ENCODE measurements around the gene SLC6A20.

SLC6A20 gene

DNA sequence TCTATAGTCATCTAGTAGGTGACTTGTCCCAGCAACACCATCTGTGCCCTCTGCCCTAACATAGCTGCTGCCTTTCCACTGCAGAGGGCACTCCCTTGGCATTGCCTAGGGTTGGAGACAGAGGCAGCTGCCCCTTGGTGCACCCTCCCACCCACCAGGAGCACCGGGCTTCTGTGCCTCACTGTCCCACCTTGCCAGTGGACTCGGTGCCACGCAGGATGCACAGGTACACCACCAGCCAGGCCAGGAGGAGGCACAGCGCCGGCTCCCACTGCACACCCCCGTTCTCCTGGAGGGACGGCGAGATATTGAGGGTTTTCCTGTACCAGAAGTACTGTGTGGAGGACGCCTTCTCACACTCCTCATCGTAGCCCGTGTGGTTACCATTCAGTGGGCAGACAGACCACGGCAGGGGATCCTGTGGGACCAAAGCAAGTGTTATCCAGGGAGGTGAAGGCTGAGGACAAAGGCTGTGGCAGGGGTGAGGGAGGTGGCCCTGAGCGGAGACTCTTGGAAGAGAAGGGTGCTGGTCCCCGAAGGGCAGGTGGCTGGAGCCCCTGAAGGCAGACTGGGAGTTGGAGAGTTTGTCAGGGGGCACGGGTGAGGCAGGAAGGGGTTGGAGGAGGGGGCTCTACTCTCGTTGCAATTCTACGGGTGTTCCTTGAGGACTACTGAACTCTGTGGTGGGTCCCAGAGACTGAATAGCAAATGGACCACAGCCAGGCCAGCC lies 20.6 kb downstream of the SLC6A20 start:
- no peak for TF ChIP-seq ZFX (IDR thresholded peaks at IDR 0.05)
- TF ChIP-seq, protein P1, sequence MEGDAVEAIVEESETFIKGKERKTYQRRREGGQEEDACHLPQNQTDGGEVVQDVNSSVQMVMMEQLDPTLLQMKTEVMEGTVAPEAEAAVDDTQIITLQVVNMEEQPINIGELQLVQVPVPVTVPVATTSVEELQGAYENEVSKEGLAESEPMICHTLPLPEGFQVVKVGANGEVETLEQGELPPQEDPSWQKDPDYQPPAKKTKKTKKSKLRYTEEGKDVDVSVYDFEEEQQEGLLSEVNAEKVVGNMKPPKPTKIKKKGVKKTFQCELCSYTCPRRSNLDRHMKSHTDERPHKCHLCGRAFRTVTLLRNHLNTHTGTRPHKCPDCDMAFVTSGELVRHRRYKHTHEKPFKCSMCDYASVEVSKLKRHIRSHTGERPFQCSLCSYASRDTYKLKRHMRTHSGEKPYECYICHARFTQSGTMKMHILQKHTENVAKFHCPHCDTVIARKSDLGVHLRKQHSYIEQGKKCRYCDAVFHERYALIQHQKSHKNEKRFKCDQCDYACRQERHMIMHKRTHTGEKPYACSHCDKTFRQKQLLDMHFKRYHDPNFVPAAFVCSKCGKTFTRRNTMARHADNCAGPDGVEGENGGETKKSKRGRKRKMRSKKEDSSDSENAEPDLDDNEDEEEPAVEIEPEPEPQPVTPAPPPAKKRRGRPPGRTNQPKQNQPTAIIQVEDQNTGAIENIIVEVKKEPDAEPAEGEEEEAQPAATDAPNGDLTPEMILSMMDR (conservative IDR thresholded peaks at IDR 0.05) = no peak
- no peak overlapping the region for H3K27ac ChIP-seq

DNA sequence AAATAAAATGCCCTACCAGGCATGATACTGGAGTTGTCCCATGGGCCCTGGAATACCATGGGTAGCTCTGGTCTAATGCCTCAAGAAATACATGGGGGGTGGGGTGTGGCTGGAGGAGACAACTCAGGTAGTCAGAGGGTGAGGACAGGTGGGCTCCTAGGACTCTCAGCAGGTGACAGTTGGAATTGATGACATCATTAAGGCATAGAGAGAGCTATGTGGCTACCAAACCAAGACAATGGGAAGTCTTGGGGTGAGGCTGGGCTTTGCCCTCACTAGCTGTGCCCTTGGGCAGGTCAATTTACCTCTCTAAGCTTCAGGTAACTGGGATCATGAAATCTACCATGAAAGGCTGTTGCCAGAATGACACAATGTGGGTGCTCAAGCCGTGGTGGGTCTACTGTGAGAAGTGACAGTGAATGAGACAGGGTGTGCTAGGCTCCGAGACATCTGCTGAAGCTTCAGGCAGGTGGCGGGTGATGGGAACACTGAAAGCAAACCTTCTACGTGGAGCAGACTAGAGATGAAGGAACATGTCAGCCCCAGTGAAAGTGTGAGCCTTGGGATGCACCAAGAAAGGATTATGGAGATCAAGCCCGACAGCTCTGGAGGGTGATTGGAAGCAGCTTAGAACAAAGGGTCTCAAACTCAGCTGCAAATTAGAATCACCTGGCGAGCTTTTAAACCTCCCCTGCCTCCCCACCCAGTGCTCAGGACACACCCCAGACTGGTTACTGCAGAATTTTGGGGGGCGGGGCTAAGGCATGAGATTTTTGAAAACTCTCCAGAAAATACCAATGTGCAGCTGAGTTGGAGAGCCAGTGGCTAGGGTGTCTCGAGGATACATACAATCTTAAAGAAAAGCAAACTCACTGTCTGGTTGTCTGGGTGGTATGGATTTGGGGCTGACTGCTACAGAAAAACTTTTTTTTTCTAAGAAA lies 21.5 kb downstream of the SLC6A20 start:
- H3K27ac ChIP-seq = no peak overlapping the region
- TF ChIP-seq, protein P1 (conservative IDR thresholded peaks at IDR 0.05) = no peak
- no peak for TF ChIP-seq ZFX (IDR thresholded peaks at IDR 0.05)

DNA sequence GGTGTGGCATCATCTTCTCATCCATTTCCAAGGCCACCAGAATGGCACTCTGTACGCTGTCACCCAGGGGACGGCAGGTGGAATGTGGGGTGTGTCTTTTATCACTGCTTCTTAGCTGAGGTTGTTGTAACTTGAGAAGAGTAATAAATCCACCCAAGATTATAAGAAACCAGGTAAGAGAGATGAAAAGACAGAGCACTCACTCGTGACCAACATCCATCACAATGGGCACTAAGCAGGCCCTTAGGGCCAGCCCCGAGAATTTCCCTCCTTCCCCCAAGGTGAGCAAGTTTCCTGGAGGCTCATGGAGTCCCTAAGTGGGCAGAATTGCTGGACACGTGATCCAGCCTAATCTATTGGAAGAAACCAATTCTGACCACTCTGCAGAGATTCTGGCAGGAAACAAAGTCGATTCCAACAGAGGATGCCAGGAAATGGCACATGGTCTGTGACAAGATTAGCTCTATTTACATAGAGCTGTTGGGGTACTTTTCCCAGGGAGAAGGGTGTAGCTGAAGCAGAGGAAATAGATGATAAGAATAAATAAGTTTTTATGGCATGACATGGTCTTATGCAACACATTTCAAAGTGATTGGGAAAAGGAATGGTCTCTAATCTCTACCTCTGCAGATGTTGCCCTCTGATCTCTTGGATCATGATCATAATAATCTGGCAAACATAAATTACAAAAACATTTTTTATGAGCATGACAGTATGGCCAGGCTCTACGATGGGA lies 22.5 kb downstream of the SLC6A20 start:
- TF ChIP-seq ZFX (IDR thresholded peaks at IDR 0.05) = no peak
- TF ChIP-seq, protein P1 (conservative IDR thresholded peaks at IDR 0.05) = no peak
- H3K27ac ChIP-seq = no peak overlapping the region

DNA sequence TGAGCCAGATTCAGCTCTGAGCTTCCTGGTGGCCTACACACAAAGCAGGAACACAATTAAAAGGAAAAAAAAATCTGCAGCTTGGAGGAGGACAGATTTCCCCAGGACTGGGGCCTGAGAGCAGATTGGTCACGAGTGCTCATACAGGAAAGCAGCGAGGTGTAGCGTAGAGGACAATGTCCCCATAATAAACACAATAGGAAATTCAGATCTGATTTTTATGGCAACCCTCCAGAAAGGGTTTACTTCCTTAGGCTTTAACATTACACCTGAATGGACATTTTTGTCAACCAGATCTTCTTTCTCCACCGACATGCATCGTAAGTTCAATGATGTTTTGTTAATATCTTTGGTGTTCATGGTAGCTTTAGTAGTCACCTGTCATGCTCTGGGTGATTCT lies 23.3 kb downstream of the SLC6A20 start:
- TF ChIP-seq, protein P1 (conservative IDR thresholded peaks at IDR 0.05) = no peak
- no peak overlapping the region for H3K27ac ChIP-seq

DNA sequence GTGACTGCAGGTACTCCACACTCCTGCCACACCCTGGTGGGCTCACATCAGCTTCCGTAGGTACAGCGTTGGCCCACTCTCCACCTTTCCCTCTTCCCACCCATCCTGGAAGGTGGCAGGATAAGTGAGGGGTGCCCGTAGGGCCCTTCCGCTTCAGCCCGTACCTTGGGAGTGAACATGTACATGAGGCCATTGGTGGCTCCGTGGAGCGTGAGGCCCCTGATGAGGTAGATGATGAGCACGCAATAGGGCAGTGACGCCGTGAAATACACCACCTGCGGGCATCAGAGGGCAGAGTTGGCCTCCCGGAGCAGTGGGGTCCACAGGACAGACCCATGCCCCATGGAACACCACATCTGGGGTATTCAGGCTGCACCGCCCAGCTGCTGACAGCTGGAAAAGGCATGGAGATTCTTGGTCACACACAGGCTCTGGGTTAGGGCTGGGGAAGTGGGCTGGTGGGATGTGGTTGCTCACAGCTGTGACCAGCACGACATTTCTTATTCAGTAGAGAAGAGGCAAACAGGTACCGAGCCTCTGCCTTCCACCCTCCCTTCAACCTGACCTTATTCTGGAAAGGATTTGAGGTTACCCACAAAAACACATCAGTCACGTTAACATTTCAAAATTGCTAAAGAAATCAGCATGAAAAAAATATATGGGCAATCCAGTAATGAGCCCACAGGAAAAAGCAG lies 23.8 kb downstream of the SLC6A20 start:
- H3K27ac ChIP-seq = no peak overlapping the region
- TF ChIP-seq, protein P1 (conservative IDR thresholded peaks at IDR 0.05) = no peak
- no peak for TF ChIP-seq ZFX (IDR thresholded peaks at IDR 0.05)

DNA sequence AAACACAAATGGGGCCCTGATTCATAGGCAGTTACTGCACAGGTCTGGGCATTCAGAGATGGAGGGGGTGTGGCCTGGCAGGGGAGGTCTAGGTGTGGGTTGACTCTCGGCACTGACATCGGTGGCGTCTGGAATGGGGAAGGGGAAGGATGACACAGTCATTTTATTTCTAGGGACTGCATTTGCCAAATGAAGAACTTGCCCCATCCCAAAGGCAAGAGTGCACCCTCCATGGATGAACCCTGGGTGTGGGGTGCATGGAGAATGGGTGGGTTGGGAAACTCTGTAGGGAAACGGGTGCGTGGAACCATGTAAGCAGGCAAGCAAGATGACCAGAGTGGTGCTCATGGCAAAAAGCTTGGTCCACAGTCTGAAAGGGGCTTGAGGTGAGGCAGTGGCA lies 24.5 kb downstream of the SLC6A20 start:
- no peak overlapping the region for H3K27ac ChIP-seq
- TF ChIP-seq, protein P1 (conservative IDR thresholded peaks at IDR 0.05) = no peak
- TF ChIP-seq ZFX (IDR thresholded peaks at IDR 0.05) = no peak
